Measurements from ENCODE around the gene GNB1L.
A peak's percentile ranks its signal among the peaks of the same experiment; 100 is the strongest.

The GNB1L gene

DNA sequence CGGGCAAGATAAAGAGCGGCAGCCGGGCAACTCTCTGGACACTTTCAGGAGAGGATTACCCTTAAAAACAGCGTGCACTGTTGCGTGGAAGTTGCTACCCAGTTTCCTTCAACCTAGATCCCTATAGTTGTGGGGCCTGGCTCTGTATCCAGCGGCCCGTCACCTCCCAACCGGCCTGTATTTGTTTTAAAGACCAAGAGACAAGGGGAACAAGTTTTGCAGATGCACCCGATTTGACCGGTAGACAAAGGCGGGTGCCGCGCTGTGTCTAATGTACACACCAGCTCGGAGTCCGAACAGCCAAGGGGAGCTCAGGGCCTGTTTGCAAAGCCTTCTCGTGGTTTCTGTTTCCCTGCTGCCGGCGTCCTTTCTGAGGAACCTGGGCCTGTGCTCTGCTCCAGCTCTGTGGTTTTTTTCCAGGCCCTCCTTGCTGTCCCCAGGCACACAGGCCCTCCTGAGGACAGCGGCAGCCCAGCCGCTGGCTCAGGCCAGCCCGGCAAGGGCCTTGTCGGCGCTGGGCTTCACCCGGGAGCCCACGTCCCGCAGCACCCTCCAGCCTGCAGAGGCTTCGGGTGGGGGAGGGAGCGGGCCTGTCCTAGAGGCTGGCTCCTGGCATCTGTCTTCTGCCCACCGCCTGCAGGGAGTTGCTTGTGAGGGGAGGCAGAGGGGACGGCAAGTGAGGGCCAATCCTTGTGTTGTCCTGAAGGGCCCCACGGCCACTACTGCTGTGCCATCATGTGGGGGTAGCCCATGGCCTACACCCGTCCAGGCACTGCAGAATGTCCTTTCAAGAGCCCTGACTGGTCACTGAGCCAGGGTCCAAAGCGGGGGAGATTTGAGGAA, 92.7 kb downstream of the GNB1L start:
- peak overlapping the region in 4 of 5 donors; percentile 29 to 53 (median 34) for H3K4me3 ChIP-seq (ENCODE audit: low read depth in 1 of 5, low read length in 5 of 5)

GRCh38 chr22:19760951-19761724, 93.5 kb downstream of the GNB1L start:
- H3K27ac ChIP-seq (ENCODE audit: low read depth, low read length): no peak overlapping the region
- H3K27me3 ChIP-seq (ENCODE audit: control insufficient read depth in 5 of 5, insufficient read depth in 4 of 5, low read length in 5 of 5): peaks cover 35 to 73% (median 49%) of the 10 kb centered on the region in 5 donors
- no peak overlapping the region for H3K9ac ChIP-seq (ENCODE audit: low read length in 5 of 5)
- peaks cover 0 to 40% (median 23%) of the 10 kb centered on the region in 5 donors for H3K4me1 ChIP-seq (ENCODE audit: control insufficient read depth in 5 of 5, insufficient read depth in 5 of 5, low read length in 5 of 5)
- H3K9me3 ChIP-seq (ENCODE audit: control insufficient read depth in 5 of 5, low read length in 5 of 5): no peaks in the 10 kb centered on the region
- no peaks in the 10 kb centered on the region for H3K36me3 ChIP-seq (ENCODE audit: control insufficient read depth in 5 of 5, insufficient read depth in 5 of 5, low read length in 5 of 5)
- peak overlapping the region in 4 of 5 donors; percentile 32 to 53 (median 45) for H3K4me3 ChIP-seq (ENCODE audit: low read depth in 1 of 5, low read length in 5 of 5)

More for the DNA sequence above, 92.7 kb downstream of the GNB1L start:
- H3K9ac ChIP-seq (ENCODE audit: low read length in 5 of 5): no peak overlapping the region
- H3K27ac ChIP-seq (ENCODE audit: low read depth, low read length): no peak overlapping the region
- peaks cover 0 to 38% (median 21%) of the 10 kb centered on the region in 5 donors for H3K4me1 ChIP-seq (ENCODE audit: control insufficient read depth in 5 of 5, insufficient read depth in 5 of 5, low read length in 5 of 5)
- H3K9me3 ChIP-seq (ENCODE audit: control insufficient read depth in 5 of 5, low read length in 5 of 5): no peaks in the 10 kb centered on the region
- H3K27me3 ChIP-seq (ENCODE audit: control insufficient read depth in 5 of 5, insufficient read depth in 4 of 5, low read length in 5 of 5): peaks cover 29 to 68% (median 43%) of the 10 kb centered on the region in 5 donors
- no peaks in the 10 kb centered on the region for H3K36me3 ChIP-seq (ENCODE audit: control insufficient read depth in 5 of 5, insufficient read depth in 5 of 5, low read length in 5 of 5)

DNA sequence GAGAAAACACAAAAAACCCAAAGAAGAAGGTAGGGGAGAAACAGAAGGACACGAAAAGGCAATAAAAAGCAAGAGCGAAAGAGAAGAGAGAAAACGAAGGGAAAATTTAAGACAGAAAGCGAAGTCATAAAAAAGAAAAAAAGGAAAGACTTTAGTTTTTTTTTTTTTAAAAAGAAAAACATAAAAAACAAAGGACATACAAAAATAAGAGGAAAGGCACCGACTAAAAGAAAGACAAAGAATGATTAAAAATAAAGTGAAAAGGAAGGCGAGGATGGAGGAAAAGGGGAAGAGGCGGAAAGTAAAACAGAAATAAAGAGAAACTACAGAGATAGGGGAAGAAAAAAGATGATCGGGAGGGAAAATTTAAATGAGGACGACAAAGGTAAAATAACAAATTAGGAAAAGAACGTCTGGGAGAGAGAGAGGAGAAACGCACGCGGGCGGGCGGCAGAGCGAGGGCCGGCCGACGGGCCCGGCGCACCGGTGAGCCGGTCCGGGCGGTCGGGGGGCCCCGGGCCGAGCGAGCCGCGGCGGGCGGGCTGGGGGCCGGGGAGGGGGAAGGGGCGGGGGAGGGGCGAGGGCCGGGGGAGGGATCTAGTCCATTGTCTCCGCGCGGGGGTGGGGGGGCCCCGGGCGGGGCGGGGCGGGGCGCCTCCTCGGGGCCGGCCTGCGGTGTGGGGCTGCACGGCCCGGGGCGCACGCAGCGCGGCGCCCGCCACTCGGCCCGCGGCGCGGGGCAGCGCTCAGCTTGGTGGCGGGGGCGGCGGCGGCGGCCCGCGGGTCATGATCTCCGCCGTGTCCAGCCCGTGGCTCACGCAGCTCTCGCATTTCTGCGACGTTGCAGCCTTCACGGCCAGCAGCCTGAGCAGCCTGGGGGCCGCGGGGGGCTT, 94.4 kb downstream of the GNB1L start, which contains the start of gene TBX1:
TBX1 (plus strand) TSS at position 721 of the 893 bp plus-strand sequence; CDS start at position 787, 66 bp downstream.
- Histone ChIP-seq H3K9me3 (ENCODE audit: control insufficient read depth in 5 of 5, low read length in 5 of 5) (no peaks in the 10 kb centered on the region), H3K4me1 (ENCODE audit: control insufficient read depth in 5 of 5, insufficient read depth in 5 of 5, low read length in 5 of 5) (peaks cover 0 to 39% (median 23%) of the 10 kb centered on the region in 5 donors), H3K27ac (ENCODE audit: low read depth, low read length) (no peak within 1 kb of the TSS), H3K27me3 (ENCODE audit: control insufficient read depth in 5 of 5, insufficient read depth in 4 of 5, low read length in 5 of 5) (peaks cover 42 to 80% (median 53%) of the 10 kb centered on the region in 5 donors), H3K9ac (ENCODE audit: low read length in 5 of 5) (no peak within 1 kb of the TSS), H3K36me3 (ENCODE audit: control insufficient read depth in 5 of 5, insufficient read depth in 5 of 5, low read length in 5 of 5) (no peaks in the 10 kb centered on the region), H3K4me3 (ENCODE audit: low read depth in 1 of 5, low read length in 5 of 5) (peak within 1 kb of the TSS in 4 of 5 donors; percentile 32 to 53 (median 45))

- H3K27ac ChIP-seq (ENCODE audit: low read depth, low read length): no peak overlapping the region
- no peaks in the 10 kb centered on the region for H3K36me3 ChIP-seq (ENCODE audit: control insufficient read depth in 5 of 5, insufficient read depth in 5 of 5, low read length in 5 of 5)
- H3K4me3 ChIP-seq (ENCODE audit: low read depth in 1 of 5, low read length in 5 of 5): peak overlapping the region in 2 of 5 donors; percentile 35 to 40
- no peaks in the 10 kb centered on the region for H3K9me3 ChIP-seq (ENCODE audit: control insufficient read depth in 5 of 5, low read length in 5 of 5)
- no peak overlapping the region for H3K9ac ChIP-seq (ENCODE audit: low read length in 5 of 5)
- H3K4me1 ChIP-seq (ENCODE audit: control insufficient read depth in 5 of 5, insufficient read depth in 5 of 5, low read length in 5 of 5): peaks cover 0 to 36% (median 22%) of the 10 kb centered on the region in 5 donors
- H3K27me3 ChIP-seq (ENCODE audit: control insufficient read depth in 5 of 5, insufficient read depth in 4 of 5, low read length in 5 of 5): peaks cover 46 to 80% (median 56%) of the 10 kb centered on the region in 5 donors
These were observed 95.1 kb downstream of the GNB1L start for GRCh38 chr22:19759427-19760057.

- peaks cover 46 to 81% (median 59%) of the 10 kb centered on the region in 5 donors for H3K27me3 ChIP-seq (ENCODE audit: control insufficient read depth in 5 of 5, insufficient read depth in 4 of 5, low read length in 5 of 5)
- H3K9ac ChIP-seq (ENCODE audit: low read length in 5 of 5): no peak overlapping the region
- no peak overlapping the region for H3K4me3 ChIP-seq (ENCODE audit: low read depth in 1 of 5, low read length in 5 of 5)
- H3K9me3 ChIP-seq (ENCODE audit: control insufficient read depth in 5 of 5, low read length in 5 of 5): no peaks in the 10 kb centered on the region
- H3K36me3 ChIP-seq (ENCODE audit: control insufficient read depth in 5 of 5, insufficient read depth in 5 of 5, low read length in 5 of 5): no peaks in the 10 kb centered on the region
- no peak overlapping the region for H3K27ac ChIP-seq (ENCODE audit: low read depth, low read length)
- peaks cover 0 to 36% (median 22%) of the 10 kb centered on the region in 5 donors for H3K4me1 ChIP-seq (ENCODE audit: control insufficient read depth in 5 of 5, insufficient read depth in 5 of 5, low read length in 5 of 5)
These were observed 95.7 kb downstream of the GNB1L start for GRCh38 chr22:19758896-19759426.

- peaks cover 0 to 36% (median 22%) of the 10 kb centered on the region in 5 donors for H3K4me1 ChIP-seq (ENCODE audit: control insufficient read depth in 5 of 5, insufficient read depth in 5 of 5, low read length in 5 of 5)
- H3K9ac ChIP-seq (ENCODE audit: low read length in 5 of 5): no peak overlapping the region
- no peak overlapping the region for H3K4me3 ChIP-seq (ENCODE audit: low read depth in 1 of 5, low read length in 5 of 5)
- H3K9me3 ChIP-seq (ENCODE audit: control insufficient read depth in 5 of 5, low read length in 5 of 5): no peaks in the 10 kb centered on the region
- H3K27me3 ChIP-seq (ENCODE audit: control insufficient read depth in 5 of 5, insufficient read depth in 4 of 5, low read length in 5 of 5): peaks cover 45 to 81% (median 62%) of the 10 kb centered on the region in 5 donors
- H3K36me3 ChIP-seq (ENCODE audit: control insufficient read depth in 5 of 5, insufficient read depth in 5 of 5, low read length in 5 of 5): no peaks in the 10 kb centered on the region
- H3K27ac ChIP-seq (ENCODE audit: low read depth, low read length): no peak overlapping the region
These were observed 96.4 kb downstream of the GNB1L start for GRCh38 chr22:19757985-19758895.

- Histone ChIP-seq H3K27ac (ENCODE audit: low read depth, low read length) (no peak overlapping the region), H3K4me1 (ENCODE audit: control insufficient read depth in 5 of 5, insufficient read depth in 5 of 5, low read length in 5 of 5) (peaks cover 0 to 35% (median 22%) of the 10 kb centered on the region in 5 donors), H3K4me3 (ENCODE audit: low read depth in 1 of 5, low read length in 5 of 5) (peak overlapping the region in 4 of 5 donors; percentile 38 to 54 (median 48)), H3K36me3 (ENCODE audit: control insufficient read depth in 5 of 5, insufficient read depth in 5 of 5, low read length in 5 of 5) (no peaks in the 10 kb centered on the region), H3K27me3 (ENCODE audit: control insufficient read depth in 5 of 5, insufficient read depth in 4 of 5, low read length in 5 of 5) (peaks cover 40 to 78% (median 61%) of the 10 kb centered on the region in 5 donors), H3K9me3 (ENCODE audit: control insufficient read depth in 5 of 5, low read length in 5 of 5) (peaks cover 0 to 3% (median 0%) of the 10 kb centered on the region in 5 donors), H3K9ac (ENCODE audit: low read length in 5 of 5) (no peak overlapping the region)
These were observed 97.3 kb downstream of the GNB1L start for GRCh38 chr22:19757140-19757984.

Measured in subcutaneous abdominal adipose tissue (tissue), 5 donors.